OCI-LY3 (cell line): ENCODE data around the gene PTRH2.
"Not testable (repeated sequence)": the region's sequence is repeated elsewhere in the genome, so short reads cannot be mapped to it uniquely, and the experiment has no call there.

Experiments used
- H2AFZ ChIP-seq: fragments of 200-600, 300-600 bp; shearing (Covaris generic); 2 replicates; pipeline ENCODE4 v1.6.0; 2014; ENCODE audit warnings: antibody characterized with exemption, low read depth, low read length
- H3K27ac ChIP-seq: fragments of 200-600, 300-600 bp; sonication (generic); 2 replicates; pipeline ENCODE4 v1.5.1; 2014; ENCODE audit warnings: mild to moderate bottlenecking, low read length, moderate library complexity, mixed read lengths
- H3K27me3 ChIP-seq: fragments of 200-600, 300-600 bp; sonication (generic); 2 replicates; pipeline ENCODE4 v1.6.1; 2014; ENCODE audit warnings: low read depth, low read length, mixed read lengths
- H3K36me3 ChIP-seq: fragments of 200-600, 300-600 bp; sonication (generic); replicated peaks from 2 replicates; pipeline ENCODE3; 2014; ENCODE audit warnings: low read depth, low read length, mixed read lengths
- H3K4me1 ChIP-seq: fragments of 300-600, 200-600 bp; sonication (generic); 2 replicates; pipeline ENCODE4 v1.6.1; 2014; ENCODE audit warnings: low read length, mixed read lengths
- H3K4me2 ChIP-seq: fragments of 200-600, 300-600 bp; sonication (generic); 2 replicates; pipeline ENCODE4 v1.6.1; 2014; ENCODE audit warnings: low read length, mixed read lengths
- H3K4me3 ChIP-seq: fragments of 300-600, 200-600 bp; sonication (generic); 2 replicates; pipeline ENCODE4 v1.5.1; 2014; ENCODE audit warnings: antibody characterized with exemption, mild to moderate bottlenecking, low read length, moderate library complexity
- H3K79me2 ChIP-seq: fragments of 300-600, 200-600 bp; shearing (Covaris generic); 2 replicates; pipeline ENCODE4 v1.6.1; 2014; ENCODE audit warnings: mild to moderate bottlenecking, low read length, mixed read lengths
- H3K9ac ChIP-seq: fragments of 300-600, 200-600 bp; shearing (Covaris generic); 2 replicates; pipeline ENCODE4 v1.6.0; 2014; ENCODE audit warnings: mild to moderate bottlenecking, low read length, moderate library complexity
- H3K9me3 ChIP-seq: fragments of 200-600, 300-600 bp; shearing (Covaris generic); 2 replicates; pipeline ENCODE4 v1.6.1; 2014; ENCODE audit warnings: low read length, mixed read lengths; ENCODE audit not compliant: insufficient read depth
- H4K20me1 ChIP-seq: fragments of 200-600, 300-600 bp; sonication (generic); 2 replicates; pipeline ENCODE4 v1.6.1; 2016; ENCODE audit warnings: low read length, mixed read lengths; ENCODE audit not compliant: insufficient read depth
- EZH2phosphoT487 ChIP-seq: fragments of 200-600 bp; shearing (Covaris generic); IDR thresholded peaks from 2 replicates; pipeline ENCODE4 v1.6.1; 2018; ENCODE audit warnings: antibody characterized with exemption, mixed run types, low read depth
- TF ChIP-seq, protein P1 (sequence below): fragments of 200-600, 300-600 bp; sonication (generic); IDR thresholded peaks from 2 replicates; pipeline ENCODE4 v1.5.1; 2014; ENCODE audit warnings: antibody characterized with exemption, low read length, low read depth

Gene PTRH2

GRCh38 chr17:59707149-59707970 is at the start of gene PTRH2, which contains the start of gene VMP1:
PTRH2 (minus strand) TSS chr17:59707430; CDS start chr17:59697978, 9,452 bp downstream.
VMP1 (plus strand) TSS chr17:59707654; CDS start chr17:59731447, 23,793 bp downstream.
- Histone ChIP-seq H3K27ac (peak within 1 kb of the TSS; percentile 76), H3K9ac (peak within 1 kb of the TSS; percentile 97), H3K4me2 (peak within 1 kb of the TSS; percentile 79), H3K9me3 (no peaks in the 10 kb centered on the region), H3K4me1 (peaks cover 27% of the 10 kb centered on the region), H2AFZ (peak within 1 kb of the TSS; percentile 81), H3K4me3 (peak within 1 kb of the TSS; percentile 95), H3K36me3 (peaks cover 19% of the 10 kb centered on the region), H3K79me2 (peaks cover 98% of the 10 kb centered on the region), H4K20me1 (peaks cover 21% of the 10 kb centered on the region), H3K27me3 (no peaks in the 10 kb centered on the region)
- no peak for TF ChIP-seq EZH2phosphoT487
- TF ChIP-seq, protein P1, sequence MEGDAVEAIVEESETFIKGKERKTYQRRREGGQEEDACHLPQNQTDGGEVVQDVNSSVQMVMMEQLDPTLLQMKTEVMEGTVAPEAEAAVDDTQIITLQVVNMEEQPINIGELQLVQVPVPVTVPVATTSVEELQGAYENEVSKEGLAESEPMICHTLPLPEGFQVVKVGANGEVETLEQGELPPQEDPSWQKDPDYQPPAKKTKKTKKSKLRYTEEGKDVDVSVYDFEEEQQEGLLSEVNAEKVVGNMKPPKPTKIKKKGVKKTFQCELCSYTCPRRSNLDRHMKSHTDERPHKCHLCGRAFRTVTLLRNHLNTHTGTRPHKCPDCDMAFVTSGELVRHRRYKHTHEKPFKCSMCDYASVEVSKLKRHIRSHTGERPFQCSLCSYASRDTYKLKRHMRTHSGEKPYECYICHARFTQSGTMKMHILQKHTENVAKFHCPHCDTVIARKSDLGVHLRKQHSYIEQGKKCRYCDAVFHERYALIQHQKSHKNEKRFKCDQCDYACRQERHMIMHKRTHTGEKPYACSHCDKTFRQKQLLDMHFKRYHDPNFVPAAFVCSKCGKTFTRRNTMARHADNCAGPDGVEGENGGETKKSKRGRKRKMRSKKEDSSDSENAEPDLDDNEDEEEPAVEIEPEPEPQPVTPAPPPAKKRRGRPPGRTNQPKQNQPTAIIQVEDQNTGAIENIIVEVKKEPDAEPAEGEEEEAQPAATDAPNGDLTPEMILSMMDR: no peak

- Histone ChIP-seq H3K79me2 (no peaks in the 10 kb centered on the region), H3K36me3 (peaks cover 12% of the 10 kb centered on the region), H3K4me3 (no peak overlapping the region), H4K20me1 (no peaks in the 10 kb centered on the region), H2AFZ (no peak overlapping the region), H3K27me3 (no peaks in the 10 kb centered on the region), H3K4me1 (peaks cover 30% of the 10 kb centered on the region), H3K9ac (no peak overlapping the region), H3K9me3 (no peaks in the 10 kb centered on the region), H3K4me2 (no peak overlapping the region), H3K27ac (no peak overlapping the region)
- no peak for TF ChIP-seq EZH2phosphoT487
- TF ChIP-seq, protein P1: no peak
Measured at GRCh38 chr17:59756236-59756818, 49.1 kb upstream of the PTRH2 start.

DNA sequence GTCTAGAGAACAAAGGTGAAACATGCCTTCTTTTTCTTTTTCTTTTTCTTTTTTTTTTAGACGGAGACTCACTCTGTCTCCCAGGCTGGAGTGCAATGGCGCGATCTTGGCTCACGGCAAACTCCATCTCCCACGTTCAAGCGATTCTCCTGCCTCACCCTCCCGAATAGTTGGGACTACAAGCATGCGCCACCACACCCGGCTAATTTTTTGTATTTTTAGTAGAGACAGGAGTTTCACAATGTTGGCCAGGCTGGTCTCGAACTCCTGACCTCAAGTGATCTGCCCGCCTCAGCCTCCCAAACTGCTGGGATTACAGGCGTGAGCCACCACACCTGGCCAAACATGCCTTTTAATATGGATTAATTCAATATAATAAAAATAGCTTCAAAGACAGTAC is 47.8 kb upstream of the PTRH2 start:
- H3K4me2 ChIP-seq, H3K9ac ChIP-seq, H3K79me2 ChIP-seq, H4K20me1 ChIP-seq, H3K27me3 ChIP-seq, H3K4me3 ChIP-seq, H3K27ac ChIP-seq, H3K9me3 ChIP-seq, H2AFZ ChIP-seq: not testable (repeated sequence)
- Histone ChIP-seq H3K36me3 (peaks cover 12% of the 10 kb centered on the region), H3K4me1 (peaks cover 33% of the 10 kb centered on the region)

DNA sequence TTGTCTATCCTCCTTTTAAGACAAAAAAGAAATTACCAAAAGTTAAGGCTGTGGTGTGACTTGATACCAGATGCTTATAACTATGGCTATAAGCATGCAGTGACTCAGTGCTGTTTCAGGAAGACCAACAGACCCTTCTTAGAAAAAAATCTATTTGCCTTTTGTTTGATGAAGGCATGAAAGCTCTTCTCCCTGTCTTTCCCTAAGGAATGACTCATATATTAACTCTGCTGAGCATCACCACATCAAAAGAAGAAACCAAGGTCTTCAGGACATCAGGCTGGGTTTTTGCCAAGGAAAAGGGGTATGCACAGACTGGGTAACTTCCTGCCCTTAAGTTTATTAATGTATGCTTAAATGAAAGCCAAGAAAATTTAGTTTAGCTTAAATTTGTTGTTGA is 47.3 kb upstream of the PTRH2 start:
- Histone ChIP-seq H3K4me1 (peaks cover 33% of the 10 kb centered on the region), H3K27me3 (no peaks in the 10 kb centered on the region), H2AFZ (no peak overlapping the region), H3K79me2 (no peaks in the 10 kb centered on the region), H3K36me3 (peaks cover 8% of the 10 kb centered on the region), H3K4me3 (no peak overlapping the region), H3K9ac (no peak overlapping the region), H3K27ac (no peak overlapping the region), H4K20me1 (no peaks in the 10 kb centered on the region), H3K4me2 (no peak overlapping the region), H3K9me3 (no peaks in the 10 kb centered on the region)
- TF ChIP-seq, protein P1: no peak
